ENCODE results near the gene KIF16B. TPM values are rescaled to one million over a fixed set of nuclear protein-coding genes. Genes with fewer than 3 reads are reported as not detected.

Gene KIF16B
- total and polyA plus RNA-seq, 10 of the 15 experiments (the other 5 are each of a cell fraction or from before 2014, with no cell fraction given): 0.21 to 5.2 (median 3.0) TPM

- no peak for FAIRE-seq
- no peak for TF ChIP-seq RFX5 (IDR thresholded peaks at IDR 0.05; ENCODE audit: low read depth, low read length)
- TF ChIP-seq NFYA (IDR thresholded peaks at IDR 0.05; ENCODE audit: borderline replicate concordance, low read depth, low read length): no peak
- TF ChIP-seq YBX1 (IDR thresholded peaks at IDR 0.05): no peak
- no peak for TF ChIP-seq BHLHE40 (IDR thresholded peaks at IDR 0.05; ENCODE audit: borderline replicate concordance in 1 of 2, low read depth in 2 of 2, low read length in 1 of 2)
- TF ChIP-seq KDM1A (IDR thresholded peaks at IDR 0.05; ENCODE audit: borderline replicate concordance): no peak
- no peak for TF ChIP-seq NRF1 (conservative IDR thresholded peaks at IDR 0.05; ENCODE audit: low read depth, low read length)
- TF ChIP-seq, protein P1, sequence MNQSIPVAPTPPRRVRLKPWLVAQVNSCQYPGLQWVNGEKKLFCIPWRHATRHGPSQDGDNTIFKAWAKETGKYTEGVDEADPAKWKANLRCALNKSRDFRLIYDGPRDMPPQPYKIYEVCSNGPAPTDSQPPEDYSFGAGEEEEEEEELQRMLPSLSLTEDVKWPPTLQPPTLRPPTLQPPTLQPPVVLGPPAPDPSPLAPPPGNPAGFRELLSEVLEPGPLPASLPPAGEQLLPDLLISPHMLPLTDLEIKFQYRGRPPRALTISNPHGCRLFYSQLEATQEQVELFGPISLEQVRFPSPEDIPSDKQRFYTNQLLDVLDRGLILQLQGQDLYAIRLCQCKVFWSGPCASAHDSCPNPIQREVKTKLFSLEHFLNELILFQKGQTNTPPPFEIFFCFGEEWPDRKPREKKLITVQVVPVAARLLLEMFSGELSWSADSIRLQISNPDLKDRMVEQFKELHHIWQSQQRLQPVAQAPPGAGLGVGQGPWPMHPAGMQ (IDR thresholded peaks at IDR 0.05; ENCODE audit: borderline replicate concordance): no peak
- TF ChIP-seq, protein P2, sequence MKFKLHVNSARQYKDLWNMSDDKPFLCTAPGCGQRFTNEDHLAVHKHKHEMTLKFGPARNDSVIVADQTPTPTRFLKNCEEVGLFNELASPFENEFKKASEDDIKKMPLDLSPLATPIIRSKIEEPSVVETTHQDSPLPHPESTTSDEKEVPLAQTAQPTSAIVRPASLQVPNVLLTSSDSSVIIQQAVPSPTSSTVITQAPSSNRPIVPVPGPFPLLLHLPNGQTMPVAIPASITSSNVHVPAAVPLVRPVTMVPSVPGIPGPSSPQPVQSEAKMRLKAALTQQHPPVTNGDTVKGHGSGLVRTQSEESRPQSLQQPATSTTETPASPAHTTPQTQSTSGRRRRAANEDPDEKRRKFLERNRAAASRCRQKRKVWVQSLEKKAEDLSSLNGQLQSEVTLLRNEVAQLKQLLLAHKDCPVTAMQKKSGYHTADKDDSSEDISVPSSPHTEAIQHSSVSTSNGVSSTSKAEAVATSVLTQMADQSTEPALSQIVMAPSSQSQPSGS (IDR thresholded peaks at IDR 0.05; ENCODE audit: low read length): no peak
- TF ChIP-seq POLR2AphosphoS2 (IDR thresholded peaks at IDR 0.05; ENCODE audit: low read depth, low read length): no peak
- no peak for TF ChIP-seq SMARCA5 (IDR thresholded peaks at IDR 0.05)
- no peak for TF ChIP-seq CEBPB (IDR thresholded peaks at IDR 0.05; ENCODE audit: borderline replicate concordance in 1 of 2, low read depth in 2 of 2, low read length in 2 of 2)
- Histone ChIP-seq H3K79me2 (ENCODE audit: control insufficient read depth, insufficient read depth, low read length) (no peaks in the 10 kb centered on the region), H3K4me3 (no peak overlapping the region), H3K27ac (ENCODE audit: control insufficient read depth, insufficient read depth) (no peak overlapping the region), H3K4me2 (ENCODE audit: control insufficient read depth, insufficient read depth) (no peak overlapping the region), H2AFZ (ENCODE audit: control insufficient read depth, low read depth, low read length) (no peak overlapping the region), H3K27me3 (replicated peaks in 1 of 2; ENCODE audit: control insufficient read depth in 2 of 2, insufficient read depth in 2 of 2, low read length in 1 of 2) (no peaks in the 10 kb centered on the region), H3K9me3 (replicated peaks; ENCODE audit: control insufficient read depth, insufficient read depth, low read length) (no peaks in the 10 kb centered on the region), H3K4me1 (ENCODE audit: control insufficient read depth, insufficient read depth, low read length) (no peaks in the 10 kb centered on the region), H4K20me1 (ENCODE audit: control insufficient read depth, insufficient read depth) (no peaks in the 10 kb centered on the region), H3K36me3 (ENCODE audit: control insufficient read depth in 2 of 2, insufficient read depth in 2 of 2, low read length in 1 of 2) (no peaks in the 10 kb centered on the region), H3K9ac (ENCODE audit: control insufficient read depth, insufficient read depth, low read length) (no peak overlapping the region)
- in situ Hi-C loops (cut with MboI): no loop called here
- ChIA-PET RAD21 (ENCODE audit: unreplicated experiment) (interaction anchor here (1.3 kb wide), 1 partner anchor 195 kb away, joined by 3 read pairs; no protein-coding TSS in a partner anchor), CTCF (interaction anchor here (1.0 to 4.1 kb wide), 6 partner anchors 9 to 775 kb away, joined by 3 to 39 read pairs (median 6); no protein-coding TSS in a partner anchor), POLR2A (interaction anchor here (0.6 kb wide), 1 partner anchor 540 kb away, joined by 6 read pairs; no protein-coding TSS in a partner anchor), SMC1A (ENCODE audit: uncharacterized antibody, unreplicated experiment) (interaction anchor here (0.9 to 3.8 kb wide), 5 partner anchors 9 to 1222 kb away, joined by 3 to 27 read pairs (median 5); no protein-coding TSS in a partner anchor)
- WGBS (ENCODE audit: insufficient coverage, insufficient replicate concordance, low lambda C conversion rate, missing lambda C conversion rate): 83% methylated on average over 2 of the region's 2 CpGs
- no peak for ATAC-seq
- intact Hi-C loops (cut with micrococcal nuclease; ENCODE audit: unreplicated experiment): loop anchor here (10.0 kb wide), 1 partner anchor 490 kb away; no protein-coding TSS in a partner anchor
- DNase-seq (ENCODE audit: low read depth, low spot score): no peak
- no TSS peak for BruUV-seq (replicated peaks)
These were observed 98.9 kb downstream of the KIF16B start for GRCh38 chr20:16474363-16474762.

Measured in GM12878 (cell line).